ENCODE results near the gene DOCK9. TPM values are rescaled to one million over a fixed set of nuclear protein-coding genes. Genes with fewer than 3 reads are reported as not detected.

DOCK9 gene
- total and polyA plus RNA-seq, 2 donors from 2014 or later: 14.0 to 125 TPM

DNA sequence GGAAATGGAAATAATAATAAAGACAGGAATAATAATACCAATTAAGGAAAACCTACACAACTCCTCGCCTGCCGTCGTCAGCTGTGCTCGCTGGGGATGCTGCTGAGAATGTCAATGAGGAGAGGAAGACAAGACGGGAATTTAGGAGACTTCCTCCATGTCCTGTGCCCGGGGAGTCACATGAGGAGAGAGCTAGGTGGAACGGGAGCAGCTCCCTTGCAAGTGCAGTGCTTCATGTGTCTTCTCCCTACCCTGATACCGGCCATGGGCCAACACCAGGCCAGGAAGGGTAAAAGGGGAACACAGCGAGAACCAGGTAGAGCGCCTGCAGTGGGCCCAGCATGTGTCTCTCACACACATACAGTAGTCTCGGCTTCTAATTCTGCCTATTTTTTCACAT lies 11.8 kb downstream of the DOCK9 start:
- Histone ChIP-seq H3K9me3 (ENCODE audit: control insufficient read depth in 2 of 3, insufficient read depth in 1 of 3, low read length in 3 of 3) (no peaks in the 10 kb centered on the region), H3K27ac (ENCODE audit: low read depth in 2 of 2, low read length in 2 of 2) (no peak overlapping the region), H3K4me1 (ENCODE audit: control insufficient read depth in 2 of 3, insufficient read depth in 2 of 3, low read depth in 1 of 3, low read length in 3 of 3) (peaks cover 0 to 5% (median 3%) of the 10 kb centered on the region in 3 donors), H3K27me3 (ENCODE audit: control insufficient read depth, insufficient read depth, low read length) (no peaks in the 10 kb centered on the region), H3K36me3 (ENCODE audit: control insufficient read depth in 2 of 3, insufficient read depth in 3 of 3, low read length in 3 of 3) (no peaks in the 10 kb centered on the region), H3K4me3 (ENCODE audit: low read length in 3 of 3) (no peak overlapping the region), H3K9ac (ENCODE audit: low read length in 3 of 3) (no peak overlapping the region)
- intact Hi-C loops (cut with DNase I): no loop called here
- TF ChIP-seq CTCF (IDR thresholded peaks at IDR 0.05; ENCODE audit: borderline replicate concordance, extremely low read depth, insufficient read depth): no peak
- DNase-seq: no peak
- FAIRE-seq: no peak

- no peaks in the 10 kb centered on the region for H3K9me3 ChIP-seq (ENCODE audit: control insufficient read depth in 2 of 3, insufficient read depth in 1 of 3, low read length in 3 of 3)
- DNase-seq: no peak
- H3K9ac ChIP-seq (ENCODE audit: low read length in 3 of 3): no peak overlapping the region
- no peak overlapping the region for H3K27ac ChIP-seq (ENCODE audit: low read depth in 2 of 2, low read length in 2 of 2)
- H3K27me3 ChIP-seq (ENCODE audit: control insufficient read depth, insufficient read depth, low read length): no peaks in the 10 kb centered on the region
- no peak for TF ChIP-seq CTCF (IDR thresholded peaks at IDR 0.05; ENCODE audit: borderline replicate concordance, extremely low read depth, insufficient read depth)
- no peak overlapping the region for H3K4me3 ChIP-seq (ENCODE audit: low read length in 3 of 3)
- intact Hi-C loops (cut with DNase I): no loop called here
- no peak for FAIRE-seq
- H3K4me1 ChIP-seq (ENCODE audit: control insufficient read depth in 2 of 3, insufficient read depth in 2 of 3, low read depth in 1 of 3, low read length in 3 of 3): peaks cover 0 to 5% (median 5%) of the 10 kb centered on the region in 3 donors
- H3K36me3 ChIP-seq (ENCODE audit: control insufficient read depth in 2 of 3, insufficient read depth in 3 of 3, low read length in 3 of 3): no peaks in the 10 kb centered on the region
Observed at GRCh38 chr13:98965325-98965724, 12.5 kb downstream of the DOCK9 start.

DNA sequence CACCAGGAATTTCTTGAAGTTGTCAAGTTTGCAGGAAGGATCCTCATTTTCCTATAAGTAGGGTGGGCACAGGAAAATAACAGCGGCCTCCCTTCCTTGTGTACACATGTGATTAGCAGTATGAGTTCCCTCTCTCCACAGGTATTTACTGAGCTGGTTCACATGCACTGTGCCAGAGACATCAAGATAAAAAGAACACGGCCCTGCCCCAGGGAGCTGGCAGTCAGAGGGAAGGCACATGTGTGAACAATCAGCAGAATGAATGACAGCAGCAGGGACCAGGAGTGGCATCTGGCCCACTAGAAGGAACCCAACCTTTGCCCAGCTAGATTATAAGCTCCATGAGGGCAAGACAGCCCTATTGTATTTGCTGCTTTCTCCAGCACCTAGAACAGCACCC lies 13.9 kb downstream of the DOCK9 start:
- TF ChIP-seq CTCF (IDR thresholded peaks at IDR 0.05; ENCODE audit: borderline replicate concordance, extremely low read depth, insufficient read depth): no peak
- intact Hi-C loops (cut with DNase I): no loop called here
- Histone ChIP-seq H3K27me3 (ENCODE audit: control insufficient read depth, insufficient read depth, low read length) (no peaks in the 10 kb centered on the region), H3K4me1 (ENCODE audit: control insufficient read depth in 2 of 3, insufficient read depth in 2 of 3, low read depth in 1 of 3, low read length in 3 of 3) (peaks cover 0 to 9% (median 5%) of the 10 kb centered on the region in 3 donors), H3K9me3 (ENCODE audit: control insufficient read depth in 2 of 3, insufficient read depth in 1 of 3, low read length in 3 of 3) (no peaks in the 10 kb centered on the region), H3K9ac (ENCODE audit: low read length in 3 of 3) (no peak overlapping the region), H3K27ac (ENCODE audit: low read depth in 2 of 2, low read length in 2 of 2) (no peak overlapping the region), H3K4me3 (ENCODE audit: low read length in 3 of 3) (no peak overlapping the region), H3K36me3 (ENCODE audit: control insufficient read depth in 2 of 3, insufficient read depth in 3 of 3, low read length in 3 of 3) (no peaks in the 10 kb centered on the region)
- FAIRE-seq (no peak), DNase-seq (no peak)

Measured in kidney (tissue), 14 donors.